ENCODE data around the gene DIMT1. TPM values are rescaled to one million over a fixed set of nuclear protein-coding genes. Genes with fewer than 3 reads are reported as not detected.
A peak's percentile ranks its signal among the peaks of the same experiment; 100 is the strongest.

The DIMT1 gene
- total RNA-seq, 1 donor = 24.5 TPM

- no peak for DNase-seq (ENCODE audit: low read depth in 2 of 3, low spot score in 2 of 3)
Measured at GRCh38 chr5:62372600-62372999, 31.1 kb downstream of the DIMT1 start.

- no peak for DNase-seq (ENCODE audit: low read depth in 2 of 3, low spot score in 2 of 3)
Measured at GRCh38 chr5:62371409-62371808, 32.3 kb downstream of the DIMT1 start.

- DNase-seq (ENCODE audit: low read depth in 2 of 3, low spot score in 2 of 3) = no peak
Measured at GRCh38 chr5:62369039-62369438, 34.7 kb downstream of the DIMT1 start.

- no peak for DNase-seq (ENCODE audit: low read depth in 2 of 3, low spot score in 2 of 3)
Measured at GRCh38 chr5:62362701-62363100, 41.0 kb downstream of the DIMT1 start.

DNA sequence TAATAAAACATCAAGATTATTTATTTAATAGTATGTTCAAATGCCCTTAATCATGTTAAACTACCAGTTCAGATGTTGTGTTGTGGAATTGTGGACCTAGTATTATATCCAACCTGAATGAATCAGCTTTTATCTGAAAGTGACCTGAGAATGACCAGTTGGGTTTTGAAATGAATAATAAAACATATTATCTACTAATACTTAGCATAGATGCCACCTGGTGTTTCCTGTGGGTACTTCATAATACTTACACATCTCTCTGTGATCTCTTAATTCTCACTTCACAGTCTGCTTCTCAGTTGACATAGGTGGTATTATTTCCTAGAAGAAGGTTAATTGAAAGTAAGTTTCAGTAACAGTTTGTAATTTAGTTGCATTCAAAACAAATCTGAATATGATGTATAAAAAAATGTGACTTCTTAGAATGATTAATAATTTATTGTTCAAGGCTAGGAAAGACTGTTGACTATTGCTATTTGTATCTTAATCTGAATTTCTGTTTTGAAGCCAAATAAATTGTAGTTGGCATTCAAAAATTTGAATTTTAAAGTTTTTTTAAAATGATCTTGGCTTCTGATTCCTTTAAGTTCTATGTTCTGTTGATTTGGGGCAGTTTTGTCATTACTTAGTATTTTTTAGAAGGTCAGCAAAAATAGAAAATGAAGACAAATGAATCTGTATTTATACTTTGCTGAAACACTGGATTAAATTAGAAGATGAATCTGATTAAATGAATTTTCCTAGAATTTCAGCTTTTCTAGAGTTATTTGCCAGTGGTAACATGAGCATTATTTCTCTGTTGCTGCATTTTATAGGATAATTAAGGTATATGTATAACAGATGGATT, 49.5 kb downstream of the DIMT1 start:
- DNase-seq (ENCODE audit: low read depth in 2 of 3, low spot score in 2 of 3) = peak in 2 of 3 donors; percentile 53 to 74

DNA sequence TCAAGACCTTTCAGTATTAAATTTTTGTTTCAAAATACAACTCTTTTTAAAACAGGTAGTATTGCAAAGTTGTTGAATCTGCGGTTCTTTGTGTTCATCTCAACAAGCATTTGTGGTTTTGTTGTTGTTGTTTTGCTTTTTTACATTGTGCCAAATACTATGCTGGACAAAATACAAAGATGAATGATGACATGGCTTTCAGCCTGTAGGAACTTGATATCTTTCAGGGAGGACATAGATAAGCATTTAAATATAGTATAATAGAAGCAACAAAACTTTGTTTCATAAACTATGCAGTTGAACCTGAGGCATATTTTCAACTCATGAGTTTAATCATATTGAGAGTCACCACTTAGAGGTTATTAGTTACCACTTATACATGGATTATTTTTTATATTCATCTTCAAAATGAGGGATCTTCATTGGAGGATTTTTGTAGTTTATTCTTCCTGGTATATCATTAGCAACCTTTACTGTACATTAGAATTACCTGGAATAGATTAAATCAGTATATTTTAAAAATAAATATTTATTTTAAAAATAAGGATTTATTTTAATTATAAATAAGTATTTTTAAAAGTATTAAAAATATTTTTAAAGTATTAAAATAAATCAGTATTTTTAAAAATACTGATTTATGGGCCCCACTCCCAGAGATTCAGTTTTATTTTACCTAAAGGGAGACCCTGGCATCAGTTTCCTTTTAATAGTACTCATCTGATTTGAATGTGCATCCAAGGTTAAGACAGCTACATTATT, 54.8 kb downstream of the DIMT1 start:
- no peak for DNase-seq (ENCODE audit: low read depth in 2 of 3, low spot score in 2 of 3)

DNA sequence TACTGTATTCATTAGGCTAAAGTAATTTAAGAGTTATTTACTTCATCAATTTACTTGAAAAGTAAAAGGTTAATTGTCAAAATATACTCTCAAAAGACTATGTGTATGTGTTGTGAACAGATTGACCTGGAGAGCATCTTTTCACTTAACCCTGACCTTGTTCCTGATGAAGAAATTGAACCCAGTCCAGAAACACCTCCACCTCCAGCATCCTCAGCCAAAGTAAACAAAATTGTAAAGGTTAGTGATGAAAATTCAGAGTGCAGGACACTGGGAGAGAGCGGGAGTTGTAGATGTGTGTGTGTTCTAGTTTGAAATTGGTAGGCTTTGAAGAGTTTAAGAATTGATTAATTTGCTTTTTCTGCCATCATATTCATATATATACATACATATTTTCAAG, 55.8 kb downstream of the DIMT1 start:
- no peak for DNase-seq (ENCODE audit: low read depth in 2 of 3, low spot score in 2 of 3)

DNA sequence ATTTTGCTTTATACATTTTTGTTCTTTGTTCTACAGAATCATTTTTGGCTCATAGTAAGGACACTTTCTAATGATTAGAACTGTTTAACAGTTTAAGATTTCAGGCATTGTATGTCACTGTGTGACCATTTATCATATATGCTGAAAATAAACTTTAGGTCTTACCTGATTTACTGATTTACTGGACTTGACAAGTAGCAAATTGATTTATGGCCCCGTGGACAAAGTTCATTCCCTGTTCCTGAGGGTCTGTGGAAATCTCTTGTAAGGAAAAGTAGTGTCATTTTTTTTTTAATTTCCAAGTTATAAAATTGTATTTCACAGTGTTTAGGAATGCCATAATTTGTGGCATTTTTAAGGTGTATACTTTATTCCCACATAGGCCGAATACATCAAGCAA, 57.0 kb downstream of the DIMT1 start:
- no peak for DNase-seq (ENCODE audit: low read depth in 2 of 3, low spot score in 2 of 3)

GRCh38 chr5:62343428-62343827, 60.3 kb downstream of the DIMT1 start:
- no peak for DNase-seq (ENCODE audit: low read depth in 2 of 3, low spot score in 2 of 3)

- no peak for DNase-seq (ENCODE audit: low read depth in 2 of 3, low spot score in 2 of 3)
Measured at GRCh38 chr5:62342476-62342837, 61.2 kb downstream of the DIMT1 start.

GRCh38 chr5:62341783-62342475, 61.8 kb downstream of the DIMT1 start:
- DNase-seq (ENCODE audit: low read depth in 2 of 3, low spot score in 2 of 3) = no peak

DNA sequence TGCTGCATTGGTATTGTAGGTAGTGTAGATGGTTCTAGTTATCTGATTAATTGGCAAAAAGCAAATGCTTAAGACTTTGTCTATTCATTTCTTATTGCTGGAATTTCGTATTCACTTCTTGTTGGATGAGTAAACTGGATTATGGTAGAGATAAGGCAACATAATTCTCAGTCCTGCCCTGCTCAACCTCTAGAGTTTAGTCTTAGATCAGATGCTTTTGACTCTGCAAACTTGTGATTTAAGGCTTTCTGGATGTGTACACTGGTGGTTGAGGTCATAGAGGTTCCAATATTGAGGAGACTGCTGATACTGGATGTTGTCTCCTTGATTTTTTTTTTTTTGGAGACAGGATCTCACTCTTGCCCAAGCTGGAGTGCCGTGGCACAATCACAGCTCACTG, 62.7 kb downstream of the DIMT1 start:
- DNase-seq (ENCODE audit: low read depth in 2 of 3, low spot score in 2 of 3) = no peak

DNA sequence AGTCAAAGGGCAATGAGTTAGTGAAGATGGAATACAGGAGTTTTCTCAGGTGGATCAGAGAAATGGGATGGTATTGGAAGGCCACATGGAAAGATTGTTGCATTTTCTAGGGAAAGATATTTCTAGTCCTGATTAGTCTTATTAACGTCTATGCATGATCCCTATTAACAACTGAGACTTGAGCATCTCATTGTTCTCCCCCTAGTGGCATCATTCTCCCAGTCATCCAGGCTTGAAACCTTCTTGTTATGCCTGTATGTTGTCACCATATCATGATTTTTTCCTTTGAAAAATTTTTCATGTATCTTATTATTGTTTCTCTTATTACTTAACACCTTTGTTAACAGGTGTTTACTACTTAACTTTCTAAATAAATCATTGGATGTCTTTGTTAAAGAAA, 63.3 kb downstream of the DIMT1 start:
- DNase-seq (ENCODE audit: low read depth in 2 of 3, low spot score in 2 of 3) = peak in 1 of 3 donors; percentile 54

Small RNAs within 50 kb of the gene (small RNA-seq; reads per million reads assigned to genes)
- gene RNU6-661P = not detected

Other genes with a start within 250 kb of the DIMT1 start
- 41.7 TPM for gene KIF2A, start 97.7 kb downstream of the DIMT1 start, total RNA-seq
- gene IPO11, start 8.9 kb upstream of the DIMT1 start, total RNA-seq = 27.5 TPM
- 48.7 TPM for gene LRRC70, start 174.9 kb upstream of the DIMT1 start, total RNA-seq

Measured in hematopoietic multipotent progenitor cell (in vitro differentiated cells).